Activated naive CD8-positive, alpha-beta T cell treated with anti-CD3 and anti-CD28 coated beads for 36 hours (primary cell): ENCODE measurements around the gene GIPC1. TPM values are rescaled to one million over a fixed set of nuclear protein-coding genes. Genes with fewer than 3 reads are reported as not detected.

Experiments used
- total RNA-seq, 2 experiments: library from RNA; stranded (reverse); gene quantifications; one replicate each; pipeline ENCODE4 v1.2.3, GENCODE V29; 2021

Gene GIPC1
- total RNA-seq, 2 experiments from 2014 or later = 22.5 to 24.8 TPM

Other genes starting within 250 kb of the GIPC1 start
- gene ADGRE5, start 114.7 kb downstream of the GIPC1 start, total RNA-seq = 100 to 1,000 TPM; 219 to 223 TPM
- gene DDX39A, start 76.8 kb downstream of the GIPC1 start, total RNA-seq = 100 to 1,000 TPM; 300 to 306 TPM
- gene PKN1, start 62.8 kb downstream of the GIPC1 start, total RNA-seq = 100 to 1,000 TPM; 168 to 169 TPM
- gene PTGER1, start 20.8 kb downstream of the GIPC1 start, total RNA-seq = under 1 TPM; 0.25 to 0.40 TPM
- 10 to 100 TPM; 45.0 to 45.7 TPM for gene DNAJB1, start 22.3 kb upstream of the GIPC1 start, total RNA-seq
- 10 to 100 TPM; 86.1 to 88.7 TPM for gene TECR, start 33.5 kb upstream of the GIPC1 start, total RNA-seq
- gene NDUFB7, start 75.9 kb upstream of the GIPC1 start, total RNA-seq = 100 to 1,000 TPM; 128 to 129 TPM
- gene CLEC17A, start 87.0 kb upstream of the GIPC1 start, total RNA-seq = under 1 TPM; 0.64 to 0.84 TPM
- gene ADGRE3, start 178.7 kb upstream of the GIPC1 start, total RNA-seq = not detected
- 1 to 10 TPM; 6.4 to 7.1 TPM for gene ZNF333, start 193.9 kb upstream of the GIPC1 start, total RNA-seq